ENCODE results near the gene GIT1. TPM values are rescaled to one million over a fixed set of nuclear protein-coding genes. Genes with fewer than 3 reads are reported as not detected.
A peak's percentile ranks its signal among the peaks of the same experiment; 100 is the strongest.

Gene GIT1
- total and polyA plus RNA-seq, 9 donors = 18.0 to 51.8 (median 39.0) TPM

GRCh38 chr17:29617125-29617480 lies 27.7 kb upstream of the GIT1 start:
- Histone ChIP-seq H3K27ac (no peak overlapping the region), H3K4me3 (peak overlapping the region; percentile 29), H3K9me3 (no peaks in the 10 kb centered on the region), H3K36me3 (no peaks in the 10 kb centered on the region), H3K27me3 (no peaks in the 10 kb centered on the region), H3K4me1 (ENCODE audit: insufficient read depth) (peaks cover 17% of the 10 kb centered on the region)
- 1 to 9% (median 3%) methylated on average over 16 of the region's 16 CpGs for WGBS, 3 donors
- no peak for TF ChIP-seq EP300 (IDR thresholded peaks at IDR 0.05)
- peak in 1 of 3 donors; percentile 25 for TF ChIP-seq CTCF (IDR thresholded peaks at IDR 0.05)
- intact Hi-C loops (cut with DNase I) = no loop called here
- DNase-seq = peak in 3 of 5 donors; percentile 51 to 71 (median 66)

- WGBS, 3 donors = 27 to 32% (median 28%) methylated on average over 32 of the region's 32 CpGs
- Histone ChIP-seq H3K4me3 (peak overlapping the region; percentile 40), H3K27ac (no peak overlapping the region), H3K36me3 (no peaks in the 10 kb centered on the region), H3K27me3 (no peaks in the 10 kb centered on the region), H3K9me3 (no peaks in the 10 kb centered on the region), H3K4me1 (ENCODE audit: insufficient read depth) (peaks cover 17% of the 10 kb centered on the region)
- intact Hi-C loops (cut with DNase I) = no loop called here
- DNase-seq = peak in 1 of 5 donors; percentile 38
- TF ChIP-seq EP300 (IDR thresholded peaks at IDR 0.05) = no peak
These were observed 27.0 kb upstream of the GIT1 start for GRCh38 chr17:29616300-29617048.

- Histone ChIP-seq H3K4me3 (peak overlapping the region; percentile 40), H3K36me3 (no peaks in the 10 kb centered on the region), H3K4me1 (ENCODE audit: insufficient read depth) (peaks cover 17% of the 10 kb centered on the region), H3K27ac (no peak overlapping the region), H3K27me3 (no peaks in the 10 kb centered on the region), H3K9me3 (no peaks in the 10 kb centered on the region)
- DNase-seq = peak; percentile 75 to 90 (median 85)
- TF ChIP-seq POLR2A (IDR thresholded peaks at IDR 0.05) (no peak), EP300 (IDR thresholded peaks at IDR 0.05) (no peak), CTCF (IDR thresholded peaks at IDR 0.05) (no peak)
- intact Hi-C loops (cut with DNase I) = no loop called here
- 2 to 3% (median 2%) methylated on average over 32 to 74 of the region's 74 CpGs for WGBS, 3 donors
These were observed 26.2 kb upstream of the GIT1 start for GRCh38 chr17:29615492-29616299.

GRCh38 chr17:29615048-29615385 lies 25.6 kb upstream of the GIT1 start:
- Histone ChIP-seq H3K4me1 (ENCODE audit: insufficient read depth) (peaks cover 17% of the 10 kb centered on the region), H3K36me3 (no peaks in the 10 kb centered on the region), H3K9me3 (no peaks in the 10 kb centered on the region), H3K27me3 (no peaks in the 10 kb centered on the region), H3K27ac (no peak overlapping the region), H3K4me3 (no peak overlapping the region)
- 51 to 72% (median 52%) methylated on average over 15 of the region's 15 CpGs for WGBS, 3 donors
- TF ChIP-seq POLR2A (IDR thresholded peaks at IDR 0.05) (no peak), EP300 (IDR thresholded peaks at IDR 0.05) (no peak), CTCF (IDR thresholded peaks at IDR 0.05) (no peak)
- peak in 1 of 5 donors; percentile 49 for DNase-seq
- intact Hi-C loops (cut with DNase I) = no loop called here

Data from ovary (tissue), 9 donors.